H1 (cell line): ENCODE data around the gene ACAD11. TPM values are rescaled to one million over a fixed set of nuclear protein-coding genes. Genes with fewer than 3 reads are reported as not detected.

ENCODE experiments used
- ATF2 ChIP-seq: IDR thresholded peaks from 2 replicates; pipeline ENCODE4 v1.6.1; 2012; ENCODE audit warnings: low read length, inconsistent platforms
- BACH1 ChIP-seq: IDR thresholded peaks from 2 replicates; pipeline ENCODE4 v1.6.1; 2012; ENCODE audit warnings: low read length, improper control_type of control experiment
- CTBP2 ChIP-seq: IDR thresholded peaks from 2 replicates; pipeline ENCODE4 v1.7.0; 2011; ENCODE audit warnings: borderline replicate concordance, mild to moderate bottlenecking, moderate library complexity, mixed read lengths, low read length; ENCODE audit not compliant: insufficient read depth, insufficient read length
- EP300 ChIP-seq, 2 experiments: IDR thresholded peaks; 1 replicate in 1 of 2; 2 replicates in 1 of 2; pipeline ENCODE4 v1.6.1; 2011 to 2012; ENCODE audit warnings: low read depth in 2 of 2, low read length in 2 of 2, mild to moderate bottlenecking in 2 of 2, borderline replicate concordance in 1 of 2, inconsistent platforms in 1 of 2, moderate library complexity in 1 of 2
- polyA plus RNA-seq, 7 experiments: library from polyadenylated mRNA; depleted of rRNA in 3 of 7; stranded (reverse) in 5 of 7; unstranded in 2 of 7; fragments of >200 nt in 5 of 7; fragments of 200-250 nt in 2 of 7; gene quantifications; 1 replicate in 5 of 7; 2 replicates in 1 of 7; 4 replicates in 1 of 7; pipeline versions ENCODE4 v1.2.1 to v1.2.3, GENCODE V29; 2011 to 2013; ENCODE audit warnings: missing spikeins in 2 of 7, mixed read lengths in 2 of 7
- total RNA-seq: library from RNA; stranded (reverse); fragmentation: NEBNext Ultra II Directional; extraction: Animal tissue kit (Norgen Biotek cat#: 25700); gene quantifications from 2 replicates; pipeline ENCODE4 v1.2.1, GENCODE V29; 2021

Gene ACAD11
- total and polyA plus RNA-seq, 2 of the 8 experiments (the other 6 are each of a cell fraction or from before 2014, with no cell fraction given) = 5.5 to 11.0 TPM

DNA sequence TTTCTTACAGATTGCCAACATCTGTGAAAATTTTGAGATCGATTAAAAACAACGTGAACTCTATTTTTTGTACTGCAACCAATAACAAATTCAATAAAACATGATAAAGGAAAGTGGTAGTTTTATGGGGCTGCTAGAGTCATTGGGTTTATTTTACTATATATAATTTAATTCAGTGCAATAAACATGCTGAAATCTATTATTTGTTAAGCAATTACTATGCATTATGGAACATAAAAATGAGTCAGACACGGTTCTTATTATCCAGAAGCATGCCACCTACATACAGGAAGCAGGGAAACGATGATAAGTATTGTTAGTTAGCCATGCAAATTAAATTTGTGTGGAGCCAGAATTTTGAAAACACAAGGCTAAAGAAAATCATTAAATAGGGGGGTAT lies 35.4 kb upstream of the ACAD11 start (continued):
- TF ChIP-seq ATF2 (no peak), EP300 (IDR thresholded peaks at IDR 0.05; ENCODE audit: borderline replicate concordance in 1 of 2, low read depth in 2 of 2, low read length in 2 of 2) (no peak), BACH1 (no peak), CTBP2 (no peak)
- TF ChIP-seq, all 59 proteins: peak for 0
